Prostate gland (tissue), 2 donors: ENCODE results near the gene PAQR9.

Source experiments
- POLR2A ChIP-seq: fragments of 450-650 bp; IDR thresholded peaks from one replicate; pipeline ENCODE4 v1.6.1; 2016; ENCODE audit warnings: antibody characterized with exemption, mild to moderate bottlenecking
- POLR2AphosphoS5 ChIP-seq: sonication (generic); formaldehyde crosslinking; IDR thresholded peaks from one replicate; pipeline ENCODE4 v1.6.1; 2017; ENCODE audit warnings: antibody characterized with exemption
- TF ChIP-seq, protein P1 (sequence below), 4 experiments: fragments of 200-600 bp in 2 of 4; fragments of 450-650 bp in 2 of 4; sonication (generic) in 2 of 4; IDR thresholded peaks; 1 replicate in 3 of 4; 2 replicates in 1 of 4; pipeline ENCODE4 v1.5.1; 2016 to 2019; ENCODE audit warnings: antibody characterized with exemption in 4 of 4, mild to moderate bottlenecking in 2 of 4, moderate library complexity in 2 of 4

- TF ChIP-seq, protein P1, sequence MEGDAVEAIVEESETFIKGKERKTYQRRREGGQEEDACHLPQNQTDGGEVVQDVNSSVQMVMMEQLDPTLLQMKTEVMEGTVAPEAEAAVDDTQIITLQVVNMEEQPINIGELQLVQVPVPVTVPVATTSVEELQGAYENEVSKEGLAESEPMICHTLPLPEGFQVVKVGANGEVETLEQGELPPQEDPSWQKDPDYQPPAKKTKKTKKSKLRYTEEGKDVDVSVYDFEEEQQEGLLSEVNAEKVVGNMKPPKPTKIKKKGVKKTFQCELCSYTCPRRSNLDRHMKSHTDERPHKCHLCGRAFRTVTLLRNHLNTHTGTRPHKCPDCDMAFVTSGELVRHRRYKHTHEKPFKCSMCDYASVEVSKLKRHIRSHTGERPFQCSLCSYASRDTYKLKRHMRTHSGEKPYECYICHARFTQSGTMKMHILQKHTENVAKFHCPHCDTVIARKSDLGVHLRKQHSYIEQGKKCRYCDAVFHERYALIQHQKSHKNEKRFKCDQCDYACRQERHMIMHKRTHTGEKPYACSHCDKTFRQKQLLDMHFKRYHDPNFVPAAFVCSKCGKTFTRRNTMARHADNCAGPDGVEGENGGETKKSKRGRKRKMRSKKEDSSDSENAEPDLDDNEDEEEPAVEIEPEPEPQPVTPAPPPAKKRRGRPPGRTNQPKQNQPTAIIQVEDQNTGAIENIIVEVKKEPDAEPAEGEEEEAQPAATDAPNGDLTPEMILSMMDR (IDR thresholded peaks at IDR 0.05): no peak
- TF ChIP-seq POLR2A (no peak), POLR2AphosphoS5 (no peak)
These were observed 24.2 kb upstream of the PAQR9 start for GRCh38 chr3:142987707-142988106.
